Stimulated activated effector memory CD8-positive, alpha-beta T cell treated with anti-CD3 and anti-CD28 coated beads, Interleukin-12 subunit alpha, Interleukin-12 subunit beta, amount 100 ng/mL, for 72 hours (primary cell): ENCODE measurements around the gene P2RX4.
"Not testable (repeated sequence)": the region's sequence is repeated elsewhere in the genome, so short reads cannot be mapped to it uniquely, and the experiment has no call there.

Experiments
- ATAC-seq: fragments of 150-1000 bp; cut with Tn5 transposase; 2 replicates; pipeline ENCODE4 v1.10.0; 2021
- DNase-seq, 2 donors: peaks; one replicate each; pipeline ENCODE4 v3.0.0; 2021 to 2022; ENCODE audit warnings: low spot score in 2 of 2
- H3K27ac Mint-ChIP-seq: one replicate; pipeline ENCODE4 v1.8.0; 2022; ENCODE audit warnings: mild to moderate bottlenecking, mixed read lengths
- H3K36me3 Mint-ChIP-seq: one replicate; pipeline ENCODE4 v1.8.0; 2022; ENCODE audit warnings: mild to moderate bottlenecking, mixed read lengths
- H3K4me1 Mint-ChIP-seq: one replicate; pipeline ENCODE4 v1.8.0; 2022; ENCODE audit warnings: mixed read lengths
- H3K4me3 Mint-ChIP-seq: one replicate; pipeline ENCODE4 v1.8.0; 2022; ENCODE audit warnings: mild to moderate bottlenecking, mixed read lengths
- H3K9me3 Mint-ChIP-seq: one replicate; pipeline ENCODE4 v1.8.0; 2022; ENCODE audit warnings: mixed read lengths

P2RX4 gene

DNA sequence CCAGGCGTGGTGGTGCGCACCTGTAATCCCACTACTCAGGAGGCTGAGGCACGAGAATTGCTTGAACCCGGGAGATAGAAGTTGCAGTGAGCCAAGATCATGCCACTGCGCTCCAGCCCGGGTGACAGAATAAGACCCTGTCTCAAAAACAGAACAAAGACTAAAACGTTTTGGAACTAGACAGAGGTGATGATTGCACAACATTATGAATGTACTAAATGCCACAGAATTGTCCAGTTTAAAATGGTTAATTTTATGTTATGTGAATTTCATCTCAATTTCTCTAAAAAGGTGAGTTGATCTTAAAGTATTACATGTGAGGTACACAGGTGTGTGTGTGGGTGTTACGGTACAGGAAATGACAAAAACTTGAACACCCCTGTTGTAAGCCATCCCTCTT is 16.5 kb downstream of the P2RX4 start:
- Mint-ChIP-seq H3K4me3 (no peak overlapping the region), H3K9me3 (no peaks in the 10 kb centered on the region), H3K36me3 (peaks cover 97% of the 10 kb centered on the region), H3K27ac (no peak overlapping the region), H3K4me1 (peaks cover 42% of the 10 kb centered on the region)
- no peak for ATAC-seq
- DNase-seq, result no peak

DNA sequence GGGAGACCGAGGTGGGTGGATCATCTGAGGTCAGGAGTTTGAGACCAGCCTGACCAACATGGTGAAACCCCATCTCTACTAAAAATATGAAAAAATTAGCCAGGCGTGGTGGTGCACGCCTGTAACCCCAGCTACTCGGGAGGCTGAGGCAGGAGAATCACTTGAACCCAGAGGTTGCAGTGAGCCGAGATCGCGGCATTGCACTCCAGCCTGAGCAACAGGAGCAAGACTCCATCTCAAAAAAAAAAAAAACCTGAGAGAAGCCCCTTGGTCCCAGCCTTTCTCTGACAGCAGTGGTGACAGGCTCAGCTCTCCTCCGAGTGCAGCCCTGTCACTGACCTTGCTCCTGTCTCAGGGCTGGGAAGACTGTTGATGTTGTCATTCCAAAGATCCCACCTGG is 16.9 kb downstream of the P2RX4 start:
- DNase-seq, H3K9me3 Mint-ChIP-seq, H3K4me3 Mint-ChIP-seq, ATAC-seq, H3K27ac Mint-ChIP-seq: not testable (repeated sequence)
- Mint-ChIP-seq H3K36me3 (peaks cover 97% of the 10 kb centered on the region), H3K4me1 (peaks cover 40% of the 10 kb centered on the region)

DNA sequence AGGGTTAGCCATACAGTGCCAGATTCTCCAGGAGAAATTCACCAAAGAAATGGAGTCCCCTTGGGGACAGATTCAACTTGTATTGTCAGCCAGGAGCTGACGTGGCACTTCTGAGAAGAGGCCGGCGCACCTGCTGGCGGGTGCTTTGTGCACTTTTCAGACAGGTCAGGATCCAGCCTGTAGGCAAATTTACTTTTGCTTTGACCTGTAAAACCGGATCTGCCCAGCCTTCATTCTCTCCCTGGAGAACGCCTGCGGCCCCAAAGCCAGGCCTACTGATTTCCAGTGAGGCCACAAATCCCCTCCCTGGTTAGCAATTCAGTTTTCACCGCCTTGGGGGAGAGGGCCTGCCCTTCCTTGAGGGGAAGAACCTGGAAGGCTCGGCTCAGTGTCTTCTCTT is 17.4 kb downstream of the P2RX4 start:
- peaks cover 37% of the 10 kb centered on the region for H3K4me1 Mint-ChIP-seq
- H3K27ac Mint-ChIP-seq, result peak overlapping the region; percentile 50
- ATAC-seq (no peak), DNase-seq (no peak)
- H3K36me3 Mint-ChIP-seq, result peaks cover 97% of the 10 kb centered on the region
- no peak overlapping the region for H3K4me3 Mint-ChIP-seq
- H3K9me3 Mint-ChIP-seq, result no peaks in the 10 kb centered on the region

DNA sequence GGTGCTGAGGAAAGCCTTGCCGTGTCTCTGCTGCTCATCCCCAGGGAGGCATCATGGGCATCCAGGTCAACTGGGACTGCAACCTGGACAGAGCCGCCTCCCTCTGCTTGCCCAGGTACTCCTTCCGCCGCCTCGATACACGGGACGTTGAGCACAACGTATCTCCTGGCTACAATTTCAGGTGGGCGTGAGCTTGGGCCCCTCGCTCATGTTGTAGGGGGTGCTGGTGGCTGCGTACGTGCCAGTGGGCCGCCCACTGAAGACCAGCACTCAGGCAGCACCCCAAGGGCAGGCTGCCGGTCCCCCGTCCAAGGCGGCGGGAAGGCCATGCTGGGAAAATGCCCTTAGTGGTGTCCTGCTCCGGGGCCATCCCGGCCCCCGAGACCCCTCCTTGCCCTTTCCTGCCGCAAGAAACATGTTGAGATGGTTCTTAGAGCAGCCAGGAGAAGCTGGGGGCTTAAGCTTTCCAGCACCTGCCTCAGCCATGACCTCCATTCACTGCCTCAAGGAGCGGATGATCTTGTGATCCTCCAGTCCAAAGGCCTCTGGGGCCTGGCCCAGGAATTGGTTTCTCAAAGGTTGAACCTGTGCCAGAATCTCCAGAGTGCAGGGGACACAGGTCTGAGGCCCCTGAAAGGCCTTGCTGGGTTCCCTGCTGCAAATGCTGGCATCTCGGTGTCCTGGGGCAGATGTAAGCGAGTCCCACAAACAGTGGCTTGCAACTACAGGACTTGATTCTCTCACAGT is 19.2 kb downstream of the P2RX4 start:
- Mint-ChIP-seq H3K4me3 (no peak overlapping the region), H3K9me3 (no peaks in the 10 kb centered on the region), H3K36me3 (peaks cover 97% of the 10 kb centered on the region), H3K27ac (no peak overlapping the region), H3K4me1 (peaks cover 21% of the 10 kb centered on the region)
- DNase-seq (no peak), ATAC-seq (no peak)

DNA sequence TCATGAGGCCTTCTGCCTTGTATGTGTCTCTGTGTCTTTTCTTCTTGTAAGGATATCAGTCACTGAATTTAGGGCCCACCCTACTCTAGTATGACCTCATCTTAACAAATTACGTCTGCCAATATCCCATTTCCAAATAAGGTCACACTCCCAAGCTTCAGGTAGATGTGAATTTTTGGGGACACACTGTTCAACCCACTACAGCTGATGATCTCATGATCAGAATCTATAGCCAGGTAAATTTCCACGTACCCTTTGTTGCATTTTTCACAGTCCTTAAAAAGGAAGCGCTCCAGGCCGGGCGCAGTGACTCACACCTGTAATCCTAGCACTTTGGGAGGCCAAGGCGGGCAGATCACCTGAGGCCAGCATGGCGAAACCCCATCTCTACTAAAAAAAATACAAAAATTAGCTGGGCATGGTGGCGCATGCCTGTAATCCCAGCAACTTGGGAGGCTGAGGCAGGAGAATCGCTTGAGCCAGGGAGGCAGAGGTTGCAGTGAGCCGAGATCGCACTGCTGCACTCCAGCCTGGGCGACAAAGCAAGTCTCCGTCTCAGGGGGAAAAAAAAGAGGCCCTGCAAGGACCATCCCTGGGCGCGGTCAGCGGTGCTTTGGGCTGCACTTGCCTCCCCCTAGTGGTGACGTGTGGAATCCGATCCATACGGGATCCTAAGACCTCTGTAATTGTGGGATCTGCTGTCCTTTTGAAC is 20.1 kb downstream of the P2RX4 start:
- not testable (repeated sequence) for H3K4me3 Mint-ChIP-seq, H3K9me3 Mint-ChIP-seq
- H3K36me3 Mint-ChIP-seq, result peaks cover 97% of the 10 kb centered on the region
- H3K27ac Mint-ChIP-seq, result peak overlapping the region; percentile 48
- DNase-seq, result peak; percentile 50 to 75
- peaks cover 12% of the 10 kb centered on the region for H3K4me1 Mint-ChIP-seq
- ATAC-seq, result peak; percentile 78

DNA sequence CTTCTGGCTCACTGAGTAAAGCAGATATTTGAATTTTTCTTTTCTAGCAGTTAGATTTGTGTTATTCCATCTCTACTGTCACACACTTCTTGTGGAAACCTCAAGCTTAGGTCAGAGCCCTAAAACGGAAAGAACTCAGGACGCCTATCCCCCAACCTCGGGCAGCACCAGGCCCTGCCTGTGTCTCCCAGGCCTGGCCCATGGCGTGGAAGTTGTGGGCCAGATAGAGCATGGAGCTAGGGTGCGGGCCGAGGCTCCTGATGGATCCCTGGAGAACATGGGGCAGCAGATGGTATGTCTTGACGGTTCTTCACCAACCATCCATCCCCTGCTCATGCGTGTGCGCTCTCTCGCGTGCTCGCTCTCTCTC is 20.6 kb downstream of the P2RX4 start:
- no peak for DNase-seq
- ATAC-seq, result no peak
- H3K36me3 Mint-ChIP-seq, result peaks cover 100% of the 10 kb centered on the region
- H3K9me3 Mint-ChIP-seq, result no peaks in the 10 kb centered on the region
- H3K4me1 Mint-ChIP-seq, result peaks cover 11% of the 10 kb centered on the region
- no peak overlapping the region for H3K4me3 Mint-ChIP-seq
- H3K27ac Mint-ChIP-seq, result no peak overlapping the region

DNA sequence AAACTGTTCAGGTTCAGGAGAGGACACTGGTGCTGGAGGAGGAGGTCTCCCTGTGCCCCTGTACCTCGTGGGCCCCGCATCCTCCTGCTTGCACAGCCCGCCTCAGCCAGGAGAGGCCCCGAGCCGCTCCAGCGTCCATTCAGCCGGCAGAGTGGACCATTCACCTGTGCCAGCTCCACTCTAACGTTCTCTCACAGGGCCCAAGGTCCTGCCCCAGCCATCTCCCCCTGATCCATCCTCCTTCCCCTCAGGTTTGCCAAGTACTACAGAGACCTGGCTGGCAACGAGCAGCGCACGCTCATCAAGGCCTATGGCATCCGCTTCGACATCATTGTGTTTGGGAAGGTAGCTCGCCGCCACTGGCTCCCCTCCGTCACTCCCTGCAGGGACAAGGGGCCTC is 22.2 kb downstream of the P2RX4 start:
- peaks cover 11% of the 10 kb centered on the region for H3K4me1 Mint-ChIP-seq
- DNase-seq (no peak), ATAC-seq (no peak)
- peak overlapping the region; percentile 67 for H3K27ac Mint-ChIP-seq
- no peak overlapping the region for H3K4me3 Mint-ChIP-seq
- H3K36me3 Mint-ChIP-seq, result peaks cover 87% of the 10 kb centered on the region
- H3K9me3 Mint-ChIP-seq, result no peaks in the 10 kb centered on the region

DNA sequence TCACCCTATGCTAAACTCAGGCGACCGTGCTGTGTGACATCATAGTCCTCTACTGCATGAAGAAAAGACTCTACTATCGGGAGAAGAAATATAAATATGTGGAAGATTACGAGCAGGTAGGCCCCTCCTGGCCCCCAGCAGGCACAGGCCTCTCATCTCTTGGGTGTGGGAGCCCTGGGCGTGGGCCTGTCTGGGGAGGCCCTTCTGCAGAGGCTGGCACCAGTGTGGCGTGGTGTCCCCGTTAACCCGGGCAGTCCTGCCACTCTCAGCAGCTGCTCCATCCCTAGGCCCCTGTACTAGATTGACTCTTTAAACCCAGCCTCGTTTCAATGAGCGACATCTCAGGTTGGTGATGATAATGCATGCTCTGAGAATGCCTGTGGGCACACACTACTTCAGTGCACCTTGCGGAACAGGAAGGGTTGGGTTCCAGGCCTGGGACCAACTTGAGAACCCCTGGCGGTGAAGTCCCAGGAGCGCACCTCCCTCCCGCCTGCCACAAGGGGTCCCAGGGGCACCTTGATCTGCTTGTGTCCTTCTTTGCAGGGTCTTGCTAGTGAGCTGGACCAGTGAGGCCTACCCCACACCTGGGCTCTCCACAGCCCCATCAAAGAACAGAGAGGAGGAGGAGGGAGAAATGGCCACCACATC is 23.2 kb downstream of the P2RX4 start:
- Mint-ChIP-seq H3K27ac (peak overlapping the region; percentile 67), H3K36me3 (peaks cover 84% of the 10 kb centered on the region)
- DNase-seq, result no peak

DNA sequence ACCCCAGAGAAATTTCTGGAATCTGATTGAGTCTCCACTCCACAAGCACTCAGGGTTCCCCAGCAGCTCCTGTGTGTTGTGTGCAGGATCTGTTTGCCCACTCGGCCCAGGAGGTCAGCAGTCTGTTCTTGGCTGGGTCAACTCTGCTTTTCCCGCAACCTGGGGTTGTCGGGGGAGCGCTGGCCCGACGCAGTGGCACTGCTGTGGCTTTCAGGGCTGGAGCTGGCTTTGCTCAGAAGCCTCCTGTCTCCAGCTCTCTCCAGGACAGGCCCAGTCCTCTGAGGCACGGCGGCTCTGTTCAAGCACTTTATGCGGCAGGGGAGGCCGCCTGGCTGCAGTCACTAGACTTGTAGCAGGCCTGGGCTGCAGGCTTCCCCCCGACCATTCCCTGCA is 23.7 kb downstream of the P2RX4 start:
- no peak for DNase-seq
- no peak for ATAC-seq
- no peak overlapping the region for H3K4me3 Mint-ChIP-seq
- H3K36me3 Mint-ChIP-seq, result peaks cover 82% of the 10 kb centered on the region
- peaks cover 11% of the 10 kb centered on the region for H3K4me1 Mint-ChIP-seq
- H3K9me3 Mint-ChIP-seq, result no peaks in the 10 kb centered on the region
- H3K27ac Mint-ChIP-seq, result no peak overlapping the region

More for the DNA sequence above, 23.2 kb downstream of the P2RX4 start:
- peaks cover 11% of the 10 kb centered on the region for H3K4me1 Mint-ChIP-seq
- no peak for ATAC-seq
- H3K9me3 Mint-ChIP-seq, result no peaks in the 10 kb centered on the region
- H3K4me3 Mint-ChIP-seq, result no peak overlapping the region

DNA sequence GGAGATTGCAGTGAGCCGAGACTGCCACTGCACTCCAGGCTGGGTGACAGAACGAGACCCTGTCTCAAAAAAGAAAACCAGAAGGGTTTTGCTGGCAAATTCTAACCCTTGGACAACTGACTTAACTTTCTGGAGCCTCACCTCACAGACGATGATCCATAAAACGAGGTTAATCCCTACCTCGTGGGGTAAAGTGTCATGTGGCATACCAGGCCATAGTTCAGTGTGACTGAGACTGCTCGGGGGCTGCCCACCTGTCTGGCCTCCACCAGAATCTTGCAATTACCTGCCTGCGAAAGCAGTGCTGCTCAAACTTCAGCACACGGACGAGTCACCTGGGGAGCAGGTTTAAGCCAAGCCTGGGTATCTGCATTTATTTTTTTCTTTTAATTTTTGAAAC is 26.8 kb downstream of the P2RX4 start:
- H3K27ac Mint-ChIP-seq, result no peak overlapping the region
- peaks cover 27% of the 10 kb centered on the region for H3K4me1 Mint-ChIP-seq
- no peak for DNase-seq
- no peak overlapping the region for H3K4me3 Mint-ChIP-seq
- peaks cover 70% of the 10 kb centered on the region for H3K36me3 Mint-ChIP-seq
- no peak for ATAC-seq
- H3K9me3 Mint-ChIP-seq, result no peaks in the 10 kb centered on the region

DNA sequence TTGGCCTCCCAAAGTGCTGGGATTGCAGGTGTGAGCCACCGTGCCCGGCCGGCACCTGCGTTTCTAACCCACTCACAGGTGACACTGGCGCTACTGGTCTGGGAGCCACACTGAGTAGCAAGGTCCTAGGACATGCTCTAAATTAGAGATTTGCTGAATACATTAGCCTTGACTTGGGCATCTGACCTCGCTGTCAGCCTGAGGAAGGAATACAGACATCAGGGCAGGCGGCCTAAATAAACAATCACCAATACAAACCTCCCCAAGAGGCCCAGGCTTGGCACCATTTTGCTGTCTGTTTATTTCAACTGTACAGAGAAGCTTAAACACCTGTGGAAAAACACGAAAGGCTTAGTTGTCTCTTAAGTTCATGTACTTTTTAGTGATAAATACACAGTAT is 27.5 kb downstream of the P2RX4 start:
- Mint-ChIP-seq H3K4me1 (peaks cover 31% of the 10 kb centered on the region), H3K27ac (peak overlapping the region; percentile 95), H3K36me3 (peaks cover 70% of the 10 kb centered on the region), H3K9me3 (no peaks in the 10 kb centered on the region), H3K4me3 (no peak overlapping the region)
- no peak for DNase-seq
- no peak for ATAC-seq

DNA sequence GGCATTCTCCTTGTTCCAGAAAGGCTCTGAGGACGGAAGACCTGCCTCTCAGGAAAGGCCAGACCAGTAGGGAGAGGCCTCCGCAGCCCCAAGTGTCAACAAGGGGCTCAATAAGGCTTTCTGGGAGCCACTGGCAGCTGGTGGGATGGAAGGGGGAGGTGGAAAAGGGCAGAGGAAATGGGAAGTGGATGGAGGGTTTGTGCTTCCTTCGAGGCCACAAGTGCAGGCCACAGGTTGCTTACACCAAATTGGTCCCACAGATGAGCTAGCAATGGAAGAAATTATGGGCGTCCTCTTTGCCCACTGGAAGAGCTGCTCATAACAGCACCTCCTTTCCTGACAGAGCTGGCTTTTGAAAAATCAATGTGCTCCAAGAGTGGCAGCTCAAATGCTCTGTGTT is 28.2 kb downstream of the P2RX4 start:
- Mint-ChIP-seq H3K36me3 (peaks cover 66% of the 10 kb centered on the region), H3K4me1 (peaks cover 31% of the 10 kb centered on the region), H3K4me3 (no peak overlapping the region), H3K9me3 (no peaks in the 10 kb centered on the region), H3K27ac (peak overlapping the region; percentile 95)
- DNase-seq (no peak), ATAC-seq (no peak)

DNA sequence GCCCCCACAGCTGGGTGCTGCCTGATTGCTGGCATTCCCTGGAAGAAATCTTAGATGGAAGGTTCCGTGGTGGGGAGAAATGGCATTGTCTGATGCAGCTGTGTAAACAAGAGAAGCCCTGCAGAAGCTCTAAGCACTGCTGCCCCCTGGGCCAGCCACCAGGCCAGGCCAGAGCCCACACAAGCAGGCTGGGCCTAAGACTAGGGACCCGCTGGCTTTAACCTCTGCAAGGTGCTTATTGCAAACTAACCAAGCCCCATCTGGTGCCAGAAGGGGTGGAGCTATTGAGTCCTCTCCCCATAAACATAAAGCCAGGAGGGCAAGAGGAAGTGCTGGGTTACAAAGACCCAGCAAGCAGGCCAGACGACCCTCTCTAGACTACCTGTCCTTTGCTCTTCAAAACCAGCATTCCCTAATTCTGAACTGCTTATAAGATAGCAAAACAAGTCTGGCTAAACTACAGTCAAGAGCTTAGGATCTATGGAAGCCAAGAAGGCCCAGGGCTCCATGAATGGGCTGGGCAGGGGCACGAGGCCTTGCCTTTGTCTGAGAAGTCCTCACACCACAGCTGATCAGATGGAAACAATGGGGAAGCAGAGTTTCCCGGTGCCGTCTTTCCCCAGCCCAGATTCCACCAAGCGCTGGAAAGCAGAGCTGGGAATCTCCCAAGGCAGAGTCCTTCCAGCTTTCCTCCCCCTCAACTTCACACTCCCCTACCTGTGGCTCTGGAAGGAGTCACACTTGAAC is 28.8 kb downstream of the P2RX4 start:
- Mint-ChIP-seq H3K4me3 (no peak overlapping the region), H3K9me3 (no peaks in the 10 kb centered on the region), H3K4me1 (peaks cover 31% of the 10 kb centered on the region), H3K27ac (peak overlapping the region; percentile 95), H3K36me3 (peaks cover 66% of the 10 kb centered on the region)
- ATAC-seq, result no peak
- no peak for DNase-seq

DNA sequence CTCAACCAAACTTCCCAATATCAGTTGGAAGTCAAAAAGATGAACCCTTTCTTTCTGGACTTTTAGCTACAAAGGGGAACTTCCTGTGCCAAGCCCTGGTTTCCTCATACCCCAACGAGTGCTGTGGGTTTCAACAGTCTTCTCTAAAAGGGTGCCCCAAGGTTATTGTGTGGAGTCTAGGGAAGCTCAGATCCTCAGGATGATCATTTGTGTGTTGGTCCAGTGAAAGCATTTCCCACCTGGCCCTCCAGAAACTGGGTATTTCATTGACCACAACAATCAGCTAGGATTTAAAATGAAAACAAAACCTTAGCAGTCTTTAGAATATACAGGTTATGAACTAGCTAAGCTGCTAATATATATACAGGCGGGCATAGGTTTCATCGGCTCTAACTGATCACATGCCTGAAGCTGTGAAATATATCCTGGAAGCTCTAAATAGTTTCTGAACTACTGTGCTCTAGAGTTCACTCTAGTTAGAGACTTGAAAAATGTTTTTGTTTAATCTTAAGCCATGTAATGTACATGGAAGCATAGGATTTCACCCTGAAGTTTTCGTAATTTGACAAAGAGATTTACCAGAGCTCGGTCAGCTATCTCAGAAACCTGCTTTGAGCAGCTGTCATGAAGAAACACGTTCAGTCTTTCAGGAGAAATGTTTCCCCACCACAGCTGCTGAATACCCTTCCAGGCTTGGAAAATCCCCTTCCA is 29.6 kb downstream of the P2RX4 start:
- Mint-ChIP-seq H3K36me3 (peaks cover 62% of the 10 kb centered on the region), H3K4me3 (peak overlapping the region; percentile 70), H3K9me3 (no peaks in the 10 kb centered on the region), H3K27ac (peak overlapping the region; percentile 95), H3K4me1 (peaks cover 31% of the 10 kb centered on the region)
- no peak for ATAC-seq
- no peak for DNase-seq

DNA sequence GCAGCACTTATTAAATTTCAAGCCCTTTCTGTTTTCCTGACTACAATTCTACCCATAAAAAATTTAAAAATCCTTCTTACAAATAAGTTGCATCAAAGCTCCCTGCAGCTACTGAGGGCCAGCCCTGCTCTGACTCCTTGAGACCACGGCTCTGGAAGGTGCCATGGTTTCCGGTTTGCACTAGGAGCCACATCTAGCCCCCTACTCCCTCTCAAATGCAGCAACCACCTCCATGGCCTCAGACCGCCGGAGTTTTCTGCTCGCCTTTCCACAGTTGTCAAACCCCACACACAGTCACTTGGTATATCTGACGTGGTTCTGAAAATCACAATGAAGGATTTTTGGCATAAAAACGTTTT is 30.1 kb downstream of the P2RX4 start:
- no peak for ATAC-seq
- Mint-ChIP-seq H3K36me3 (peaks cover 56% of the 10 kb centered on the region), H3K4me3 (peak overlapping the region; percentile 70), H3K27ac (peak overlapping the region; percentile 95), H3K9me3 (no peaks in the 10 kb centered on the region), H3K4me1 (peaks cover 31% of the 10 kb centered on the region)
- DNase-seq, result no peak
